ENCODE results near the gene BCR.
A peak's percentile ranks its signal among the peaks of the same experiment; 100 is the strongest.

BCR gene

DNA sequence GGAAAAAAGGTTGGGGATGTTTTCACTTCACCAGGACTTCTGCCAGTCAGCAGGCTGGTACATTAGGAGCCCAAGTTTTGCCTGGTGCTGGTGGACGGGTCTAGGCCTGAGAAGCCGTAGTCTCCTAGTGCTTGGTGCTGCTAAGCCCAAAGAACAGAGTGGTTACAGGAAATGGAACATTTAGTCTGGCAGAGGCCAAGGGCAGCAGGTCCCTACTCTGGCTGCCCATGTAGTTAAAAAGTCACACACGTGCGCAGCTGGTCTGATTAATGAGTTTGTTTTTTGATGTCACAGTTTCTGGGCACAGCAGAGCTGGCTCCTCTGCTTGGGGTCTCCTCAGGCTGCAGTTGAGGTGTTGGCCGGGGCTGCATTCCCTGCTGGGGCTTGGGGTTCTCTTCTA, 20.6 kb downstream of the BCR start:
- DNase-seq, result no peak

DNA sequence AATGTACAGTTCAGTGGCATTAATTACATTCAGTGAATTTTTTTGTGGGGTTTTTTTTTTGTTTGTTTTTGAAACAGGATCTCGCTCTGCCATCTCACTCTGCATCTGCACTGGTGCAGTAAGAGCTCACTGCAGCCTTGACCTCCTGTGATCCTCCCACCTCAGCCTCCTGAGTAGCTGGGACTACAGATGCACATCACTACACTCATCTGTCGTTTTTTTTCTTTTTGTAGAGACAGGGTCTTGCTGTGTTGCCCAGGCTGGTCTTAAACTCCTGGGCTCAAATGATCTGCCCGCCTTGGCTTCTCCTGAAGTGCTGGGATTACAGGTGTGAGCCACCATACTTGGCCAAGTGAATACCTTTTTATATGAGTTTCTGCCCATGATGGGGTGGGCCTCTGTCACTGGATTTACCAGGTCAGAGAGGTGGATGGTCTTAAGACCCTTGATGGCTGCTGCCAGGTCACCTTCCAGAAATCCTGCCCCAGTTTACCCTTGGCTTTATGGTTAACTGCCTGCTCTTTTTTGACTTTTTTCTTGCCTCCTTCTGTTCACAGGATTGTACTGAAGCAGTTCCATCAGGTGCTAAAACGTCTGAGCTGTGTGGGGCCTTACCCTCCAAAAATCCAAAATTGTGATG, 22.6 kb downstream of the BCR start:
- no peak for DNase-seq

DNA sequence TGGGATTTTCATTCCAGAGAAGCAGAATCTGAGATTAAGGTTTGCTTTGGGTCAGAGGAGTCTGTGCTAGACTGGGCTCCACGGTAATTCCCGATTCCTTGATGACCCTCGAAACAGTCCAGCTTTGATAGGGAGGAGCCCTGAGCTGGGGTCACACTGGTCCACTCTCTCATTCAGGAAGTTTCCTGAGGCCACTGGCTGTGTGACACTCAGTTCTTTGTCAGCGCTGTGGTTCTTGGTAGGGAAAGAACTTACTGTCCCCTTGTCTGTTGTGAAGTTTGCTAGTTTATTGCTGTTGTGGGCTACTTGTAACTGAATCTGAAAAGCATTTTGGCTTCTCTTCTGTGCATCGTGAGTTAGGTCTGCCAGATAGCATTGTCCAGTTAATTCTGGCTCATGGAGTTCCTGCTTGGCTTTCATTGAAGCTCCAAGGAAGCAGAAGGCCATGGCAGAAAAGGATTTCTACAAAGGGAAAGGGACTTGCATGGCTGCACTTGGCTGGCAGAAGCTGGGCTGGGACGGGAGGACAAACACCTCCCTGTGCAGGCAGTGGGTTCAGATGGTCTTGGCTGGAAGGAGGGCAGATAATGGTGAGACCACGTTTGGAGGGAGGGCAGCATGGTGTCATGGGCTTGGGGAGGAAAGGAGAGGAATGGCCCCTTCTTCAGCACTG, 23.3 kb downstream of the BCR start:
- peak in 7 of 14 donors; percentile 26 to 78 (median 50) for DNase-seq

DNA sequence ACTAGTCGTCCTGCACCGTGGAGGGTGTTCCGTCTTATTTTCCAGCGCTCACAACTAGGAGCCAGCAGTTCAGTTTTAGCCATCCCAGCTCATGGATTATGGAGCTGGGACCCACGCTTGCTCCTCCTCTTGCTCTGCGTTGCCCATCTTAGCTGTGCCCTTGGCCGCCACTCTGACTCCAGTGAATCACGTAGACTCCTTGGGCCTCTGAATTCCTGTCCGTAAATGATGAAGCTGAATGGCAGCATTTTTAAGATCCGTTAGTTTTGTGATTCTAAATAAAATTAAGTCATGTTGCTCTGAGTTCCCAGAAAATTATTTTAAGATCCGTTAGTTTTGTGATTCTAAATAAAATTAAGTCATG, 23.8 kb downstream of the BCR start:
- DNase-seq, result no peak

DNA sequence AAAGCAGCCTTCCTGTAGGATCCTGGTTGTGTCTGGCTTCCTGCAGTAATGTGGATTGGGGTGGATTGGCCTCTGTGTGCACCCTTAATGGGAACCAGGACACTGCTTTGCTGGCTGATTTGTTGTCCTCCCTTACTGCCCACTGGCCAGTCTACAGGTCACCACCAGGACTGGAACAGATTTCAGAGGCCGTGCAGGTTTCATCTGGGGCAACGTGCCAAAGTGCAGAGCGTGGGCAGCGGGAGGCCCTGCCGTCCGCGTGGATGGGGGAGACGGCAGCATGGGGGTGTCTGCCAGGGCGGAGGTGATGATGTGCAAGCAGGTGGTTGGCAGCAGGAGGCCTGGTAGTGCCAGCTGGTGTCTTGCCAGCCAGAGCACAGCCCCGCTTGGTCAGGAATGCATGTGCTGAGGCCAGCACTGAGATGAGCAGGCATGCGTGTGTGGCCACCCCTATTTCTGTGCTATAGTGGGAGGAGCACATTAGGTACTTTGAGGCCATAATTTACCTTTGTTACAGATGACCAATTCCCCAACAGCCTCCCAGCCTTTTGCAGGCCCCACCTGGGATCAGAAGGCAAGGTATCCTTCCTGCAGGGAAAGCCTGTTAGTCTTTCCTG, 24.3 kb downstream of the BCR start:
- DNase-seq, result peak in 5 of 14 donors; percentile 29 to 94 (median 52)

DNA sequence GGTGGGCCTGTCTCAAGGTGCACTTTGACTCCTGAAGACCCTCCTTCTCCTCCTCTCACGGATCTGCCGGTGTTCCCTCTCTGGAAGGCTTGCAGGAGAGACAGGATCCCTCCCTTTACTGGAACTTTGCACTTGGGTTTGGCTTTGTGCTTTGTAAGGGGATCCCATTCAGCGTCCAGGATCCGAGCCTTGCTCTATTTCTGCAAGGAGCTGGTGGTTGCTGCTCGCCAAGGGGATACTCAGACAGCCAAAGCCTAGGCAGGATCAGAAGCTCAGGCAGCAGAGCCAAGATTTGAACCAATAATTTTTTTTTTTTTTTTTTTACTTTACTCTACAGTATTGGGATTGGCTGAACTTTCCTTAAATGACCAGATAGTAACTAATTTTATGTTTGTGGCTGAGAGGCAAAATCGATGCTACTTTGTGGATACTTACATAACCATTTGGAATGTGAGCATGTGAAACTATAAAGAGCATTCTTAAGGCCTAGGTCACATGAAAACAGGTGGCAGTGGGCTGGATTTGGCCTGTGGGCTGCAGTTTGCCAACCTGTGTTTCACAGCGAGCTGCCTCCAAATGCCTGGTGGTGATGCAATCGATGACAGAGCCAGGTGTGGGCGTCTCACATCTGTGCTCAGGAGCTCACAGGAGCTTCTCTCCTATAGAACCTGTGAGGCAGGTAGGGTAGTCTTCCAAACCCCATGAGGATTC, 25.2 kb downstream of the BCR start:
- DNase-seq, result peak in 3 of 14 donors; percentile 24 to 49 (median 42)

DNA sequence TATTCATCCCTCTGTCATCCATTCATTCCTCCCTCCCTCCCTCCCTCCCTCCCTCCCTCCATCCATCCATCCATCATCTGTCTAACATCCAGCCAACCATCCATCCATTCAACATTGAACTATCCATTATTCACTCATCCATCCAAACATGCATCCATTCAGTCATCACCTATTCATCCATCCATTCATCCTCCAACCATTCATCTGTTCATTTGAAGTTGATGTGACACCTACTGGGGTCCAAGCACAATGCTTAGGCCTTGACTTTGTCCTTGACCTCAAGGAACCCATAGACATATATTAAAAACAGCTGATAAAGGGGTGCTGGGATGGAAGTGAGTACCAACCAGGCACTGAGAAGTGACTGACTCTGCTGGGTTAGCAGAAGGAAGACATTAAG, 26.6 kb downstream of the BCR start:
- DNase-seq, result no peak

DNA sequence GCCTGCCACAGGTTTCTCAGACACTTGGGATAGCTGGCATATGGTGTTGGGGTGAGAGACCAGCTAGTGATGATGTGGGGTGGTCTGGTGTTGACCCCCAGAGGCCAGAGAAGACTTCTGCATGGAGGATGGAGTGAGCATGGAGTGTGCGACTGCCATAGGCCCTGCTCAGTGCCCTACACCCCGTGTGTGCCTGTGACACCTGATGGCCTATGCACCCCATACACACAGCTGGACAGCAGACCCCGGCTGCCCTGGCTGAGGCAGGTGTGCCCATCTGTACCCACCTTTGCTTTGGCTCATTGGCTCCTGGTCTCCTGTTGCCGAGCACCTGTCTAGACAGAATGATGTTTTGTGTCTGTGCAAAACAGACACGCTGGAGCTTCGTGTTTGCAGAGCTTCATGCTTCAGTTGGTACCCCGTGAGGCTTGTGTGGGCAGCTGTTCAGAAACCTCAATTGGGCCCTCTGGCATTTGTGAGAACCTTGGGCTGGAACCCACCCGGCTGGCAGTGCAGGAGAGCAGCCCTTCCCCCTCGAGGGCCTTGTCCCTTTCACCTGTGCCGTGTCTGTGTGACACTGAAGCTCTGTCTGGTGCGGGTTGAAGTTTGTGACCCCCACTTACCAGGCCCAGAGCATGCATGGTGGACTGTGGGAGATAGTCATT, 27.6 kb downstream of the BCR start:
- DNase-seq, result no peak

DNA sequence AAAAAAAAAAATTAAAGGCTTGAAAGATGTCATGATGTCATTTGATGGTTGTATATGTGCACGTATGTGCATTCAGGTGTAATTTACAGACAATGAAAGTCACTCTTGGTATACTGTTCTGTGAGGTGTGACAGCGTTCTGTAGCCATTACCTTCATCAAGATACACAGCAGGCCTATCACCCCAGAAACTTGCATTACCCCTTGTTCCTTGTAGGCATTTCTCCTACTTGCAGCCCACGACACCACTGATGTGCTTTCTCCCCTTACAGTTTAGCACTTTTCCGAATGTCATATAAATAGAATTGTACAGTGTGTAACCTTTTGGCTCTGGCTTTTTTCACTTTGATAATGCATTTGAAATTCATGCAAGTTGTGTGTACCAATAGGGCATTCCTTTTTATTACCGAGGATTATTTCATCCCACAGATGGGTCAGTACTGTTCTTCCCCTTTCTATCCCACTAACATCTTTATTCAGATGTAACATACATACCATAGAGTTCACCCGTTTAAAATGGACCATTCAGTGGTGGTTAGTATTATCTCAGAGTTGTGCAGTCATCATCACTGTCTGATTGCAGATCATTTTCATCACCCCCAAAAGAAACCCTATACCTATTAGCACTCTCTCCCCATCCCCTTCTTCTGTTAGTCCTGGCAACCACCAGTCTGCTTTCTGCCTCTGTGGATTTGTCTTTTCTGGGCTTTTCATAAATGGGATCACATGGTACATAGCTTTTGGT, 30.3 kb downstream of the BCR start:
- no peak for DNase-seq

DNA sequence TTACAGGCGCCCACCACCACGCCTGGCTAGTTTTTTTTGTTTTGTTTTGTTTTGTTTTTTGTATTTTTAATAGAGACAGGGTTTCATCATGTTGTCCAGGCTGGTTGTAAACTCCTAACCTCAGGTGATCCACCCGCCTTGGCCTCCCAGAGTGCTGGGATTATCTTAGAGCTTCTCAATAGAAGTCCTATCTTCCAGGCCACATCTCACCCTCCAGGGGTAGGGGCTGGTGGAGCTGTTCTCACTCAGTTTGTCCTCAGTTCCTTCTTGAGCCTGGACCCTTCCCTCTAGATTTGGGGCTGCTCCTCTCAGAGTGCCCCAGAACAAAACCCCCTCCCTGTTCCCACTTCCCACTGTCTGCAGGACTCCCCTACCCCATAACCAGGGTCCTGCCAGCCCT, 31.3 kb downstream of the BCR start:
- no peak for DNase-seq

DNA sequence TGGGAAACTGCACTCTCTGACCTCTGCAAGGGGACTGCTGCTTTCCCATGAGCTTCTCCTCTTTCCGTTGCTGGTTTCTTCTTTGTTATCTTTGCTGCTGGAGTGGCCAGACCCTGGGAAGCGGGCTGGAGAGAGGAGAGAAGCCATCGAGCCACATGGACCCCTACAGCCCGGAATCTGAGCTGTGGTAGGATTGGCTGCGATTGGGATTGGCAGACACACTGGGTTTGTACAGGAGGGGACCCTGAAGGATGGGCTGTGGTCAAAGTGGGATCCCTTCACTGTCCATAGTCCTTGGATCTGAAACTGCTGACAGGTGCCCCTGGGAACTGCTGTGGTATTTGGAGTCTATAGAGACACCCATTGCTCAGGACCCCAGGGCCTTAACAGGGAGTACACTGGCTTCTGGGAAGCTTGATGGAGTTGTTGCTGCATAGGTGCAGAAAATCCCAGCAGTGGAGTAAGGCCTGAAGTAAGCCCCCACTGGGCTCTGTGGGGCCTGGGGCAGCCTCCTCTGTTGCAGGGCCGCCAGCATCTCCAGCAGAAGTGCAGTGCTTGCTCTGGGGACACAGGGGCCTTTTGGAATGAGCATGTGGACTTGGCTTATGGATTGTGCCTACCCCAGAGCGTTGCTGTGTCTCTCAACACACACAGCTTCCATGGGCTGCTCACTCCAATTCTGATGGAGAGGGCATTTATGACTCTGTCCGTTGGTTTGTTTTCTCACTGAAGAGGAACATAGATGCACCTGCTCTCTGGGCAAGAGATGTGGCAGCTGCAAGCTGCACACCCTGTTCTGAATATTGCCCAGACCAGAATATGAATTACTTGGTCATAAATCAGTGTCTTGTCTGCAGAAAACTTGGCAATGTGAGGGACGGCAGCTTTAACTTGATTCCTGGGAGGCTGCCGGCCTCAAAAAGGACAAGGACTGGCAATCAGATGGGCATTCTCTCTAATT, 32.0 kb downstream of the BCR start:
- DNase-seq, result peak in 2 of 14 donors; percentile 16 to 32

DNA sequence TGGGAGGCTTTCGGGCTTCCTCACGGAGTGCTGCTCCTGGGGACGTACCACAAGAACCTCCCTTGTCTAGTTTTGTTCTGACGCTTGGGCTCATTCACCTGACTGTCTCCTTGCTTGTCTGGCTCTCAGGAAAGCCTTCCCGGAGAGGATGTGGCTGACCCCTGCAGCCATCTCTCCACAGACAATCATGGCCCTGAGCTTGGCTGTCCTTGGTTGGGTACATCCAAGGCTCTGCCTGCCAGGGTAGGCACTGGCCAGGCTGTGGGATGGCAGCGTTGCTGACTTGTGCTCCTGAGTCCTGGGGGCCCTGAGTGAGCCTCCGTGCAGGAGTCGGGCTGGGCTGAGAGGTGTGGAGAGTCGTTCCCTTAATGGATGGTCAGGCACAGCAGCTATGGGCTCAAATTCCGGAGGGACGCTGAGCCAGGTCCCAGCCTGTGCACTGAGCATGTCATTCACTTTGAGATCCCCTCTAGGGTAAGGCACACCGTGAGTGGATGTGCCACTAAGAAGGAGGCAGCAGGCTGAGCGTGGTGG, 32.8 kb downstream of the BCR start:
- peak in 1 of 14 donors; percentile 35 for DNase-seq

DNA sequence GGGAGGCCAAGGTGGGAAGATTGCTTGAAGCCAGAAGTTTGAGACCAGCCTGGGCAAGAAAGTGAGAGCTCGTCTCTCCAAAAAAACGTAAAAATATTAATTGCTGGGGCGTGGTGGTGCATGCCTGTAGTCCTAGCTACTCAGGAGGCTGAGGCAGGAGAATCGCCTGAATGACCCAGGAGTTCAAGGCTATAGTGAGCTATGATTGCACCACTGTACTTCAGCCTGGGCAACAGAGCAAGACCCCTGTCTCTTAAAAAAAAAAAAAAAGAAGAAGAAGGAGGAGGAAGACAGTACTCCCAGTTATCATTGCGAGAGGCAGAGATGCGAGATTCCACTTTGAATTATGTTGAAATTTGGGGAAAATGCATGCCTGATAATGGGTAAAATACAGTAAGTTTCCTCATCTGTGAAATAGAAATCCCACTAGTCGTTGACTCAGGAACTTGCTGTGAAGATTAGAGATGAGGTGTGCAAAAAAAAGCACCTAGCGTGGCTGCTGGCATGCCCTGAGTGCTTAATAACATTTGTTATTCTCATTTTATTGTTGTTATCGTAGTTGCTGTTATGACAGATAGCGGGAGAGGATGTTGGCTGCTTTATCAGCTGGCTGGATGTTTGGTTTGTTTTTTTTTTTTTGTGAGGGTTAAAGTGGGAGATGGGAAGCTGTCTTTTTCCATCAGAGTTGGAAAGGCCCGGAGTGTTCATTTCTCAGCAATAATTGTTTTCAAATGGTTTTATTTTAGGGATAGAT, 33.4 kb downstream of the BCR start:
- DNase-seq, result no peak

DNA sequence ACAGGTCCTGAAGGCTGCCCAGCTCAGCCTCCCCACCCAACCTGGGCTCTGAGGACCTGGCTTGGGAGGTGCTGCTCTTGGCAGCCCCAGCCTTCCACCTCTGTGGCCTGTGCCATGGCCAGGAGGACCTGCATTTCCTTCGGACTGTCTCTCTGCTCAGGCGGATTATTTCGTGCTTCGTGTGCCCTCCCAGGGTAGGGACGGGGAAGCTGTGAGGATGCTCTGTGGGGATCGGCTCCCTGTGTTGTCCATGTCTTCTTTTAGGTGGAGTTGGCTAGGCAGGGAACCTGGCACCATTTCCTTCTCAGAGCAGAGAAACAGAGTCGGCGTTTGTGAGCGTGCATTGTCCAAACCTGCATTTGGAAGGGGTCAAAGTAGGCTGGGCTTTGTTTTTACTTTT, 34.1 kb downstream of the BCR start:
- no peak for DNase-seq

DNA sequence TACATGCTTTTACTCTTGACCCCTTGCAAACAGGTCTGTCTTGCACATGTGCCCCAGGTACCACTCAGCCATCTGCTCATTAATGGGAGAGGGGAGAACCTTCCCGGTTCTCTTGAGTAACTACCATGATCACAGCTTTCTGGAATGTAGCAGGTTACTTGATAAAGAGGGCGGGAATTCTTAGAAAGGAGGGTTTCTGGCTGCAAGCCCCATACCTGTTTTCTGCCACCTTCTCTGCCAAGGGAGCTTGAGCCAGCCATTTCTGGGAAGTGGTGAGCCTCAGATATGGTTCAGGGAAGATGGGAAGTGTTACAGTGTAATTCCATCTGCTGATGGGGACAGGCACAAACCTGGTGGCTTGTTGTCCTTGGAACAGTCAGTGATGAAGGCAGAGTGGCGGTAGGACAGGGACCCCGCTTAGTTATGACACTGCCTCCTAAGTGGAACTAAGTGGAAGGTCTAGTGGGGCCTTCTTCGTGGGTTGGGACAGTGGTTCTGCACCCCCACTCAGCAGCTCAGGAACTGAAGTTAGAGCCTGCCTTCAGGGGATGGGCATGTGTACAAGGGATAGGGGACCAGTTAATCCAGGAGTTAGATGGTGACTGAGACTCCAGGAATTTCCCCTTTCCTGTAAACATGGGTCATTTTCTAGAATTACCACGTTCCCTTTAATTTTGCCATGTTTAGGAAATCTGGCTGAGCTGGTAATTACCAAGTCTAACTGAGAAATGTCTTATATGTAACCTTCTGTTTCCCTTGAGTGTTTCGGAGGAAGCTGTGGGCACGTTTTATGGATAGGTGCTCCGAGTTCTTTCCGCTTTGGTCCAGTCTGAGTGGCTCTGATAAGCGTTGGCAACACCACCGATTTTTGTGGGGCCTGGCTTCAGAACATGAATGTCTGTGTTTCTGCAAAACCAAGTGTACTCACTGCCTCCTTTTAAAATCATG, 35.3 kb downstream of the BCR start:
- no peak for DNase-seq

DNA sequence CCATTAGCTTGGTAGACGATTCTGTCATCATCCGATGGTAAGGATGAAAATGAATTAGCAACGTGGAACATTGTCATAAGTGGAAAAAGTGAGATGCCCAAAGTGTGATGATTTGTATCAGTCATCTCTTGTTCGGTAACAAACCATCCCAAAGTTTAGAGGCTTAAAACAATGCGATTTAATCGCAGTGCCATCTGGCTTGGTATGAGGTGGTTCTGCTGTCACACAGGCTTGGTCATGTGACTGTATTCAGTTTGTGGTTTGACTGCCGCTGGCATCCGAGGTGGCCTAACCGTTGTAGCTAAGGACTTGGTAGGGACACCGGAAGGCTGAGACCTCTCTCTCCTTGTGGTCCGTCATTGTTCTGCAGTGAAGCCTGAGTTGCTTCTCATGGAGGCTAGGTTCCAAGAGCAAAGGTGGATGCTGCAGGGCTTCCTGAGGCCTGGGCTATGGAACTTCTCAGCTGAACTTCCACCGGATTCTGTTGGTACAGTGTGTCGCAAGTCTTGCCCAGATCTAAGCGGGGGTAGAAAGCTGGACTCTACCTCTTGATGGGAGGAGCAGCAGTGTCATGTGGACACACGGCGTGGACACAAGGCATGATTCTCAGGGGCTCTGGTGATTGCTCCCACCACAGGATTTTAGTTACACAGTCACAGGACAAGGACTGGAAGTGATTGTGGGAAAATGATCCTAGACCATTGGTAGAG, 36.3 kb downstream of the BCR start:
- DNase-seq, result no peak

DNA sequence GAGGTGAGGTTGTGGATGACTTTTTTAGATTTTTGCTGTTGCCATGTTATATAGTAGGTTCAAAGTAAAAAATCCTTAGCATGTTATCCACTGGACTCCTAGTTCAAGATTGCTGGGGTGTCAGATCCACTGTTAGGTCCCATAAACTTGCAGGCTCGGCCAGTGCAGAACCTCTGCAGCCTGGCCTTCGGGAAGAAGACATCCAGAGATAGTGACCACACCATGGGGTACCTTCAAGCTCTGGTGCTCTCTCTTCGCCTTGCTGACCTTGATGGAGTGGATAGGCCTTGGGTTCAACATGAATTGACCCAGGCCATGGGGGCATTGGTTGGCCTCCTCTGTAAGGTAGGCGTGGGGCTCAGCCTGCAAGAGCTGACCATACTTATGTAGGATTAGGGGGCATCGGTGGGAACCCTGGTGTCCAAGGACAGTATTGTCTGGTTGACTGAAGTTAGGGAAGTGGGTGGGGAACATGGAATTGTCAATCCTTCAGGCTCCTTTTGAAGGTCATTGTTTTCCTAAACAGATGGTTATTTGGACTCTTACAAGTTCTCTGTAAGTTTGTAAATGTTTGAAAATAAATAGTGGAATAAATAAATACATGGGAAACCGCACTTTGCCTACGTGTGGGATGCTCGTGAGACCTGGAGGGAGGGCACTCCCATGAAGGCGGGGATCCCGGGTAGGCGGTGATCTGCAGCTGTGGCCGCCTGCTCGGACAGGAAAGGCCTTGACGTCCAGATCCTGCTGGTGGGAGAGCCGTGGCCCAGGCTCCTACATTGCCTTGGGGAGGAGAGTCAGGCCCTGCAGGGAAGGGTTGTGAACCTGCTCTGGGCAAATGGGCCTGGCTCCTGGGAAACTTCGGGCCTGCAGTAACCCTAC, 37.1 kb downstream of the BCR start:
- DNase-seq, result no peak
